ENCODE data around the gene STOX2. TPM values are rescaled to one million over a fixed set of nuclear protein-coding genes. Genes with fewer than 3 reads are reported as not detected.

The STOX2 gene
- total RNA-seq, 1 experiment from 2014 or later, result 0.20 TPM

DNA sequence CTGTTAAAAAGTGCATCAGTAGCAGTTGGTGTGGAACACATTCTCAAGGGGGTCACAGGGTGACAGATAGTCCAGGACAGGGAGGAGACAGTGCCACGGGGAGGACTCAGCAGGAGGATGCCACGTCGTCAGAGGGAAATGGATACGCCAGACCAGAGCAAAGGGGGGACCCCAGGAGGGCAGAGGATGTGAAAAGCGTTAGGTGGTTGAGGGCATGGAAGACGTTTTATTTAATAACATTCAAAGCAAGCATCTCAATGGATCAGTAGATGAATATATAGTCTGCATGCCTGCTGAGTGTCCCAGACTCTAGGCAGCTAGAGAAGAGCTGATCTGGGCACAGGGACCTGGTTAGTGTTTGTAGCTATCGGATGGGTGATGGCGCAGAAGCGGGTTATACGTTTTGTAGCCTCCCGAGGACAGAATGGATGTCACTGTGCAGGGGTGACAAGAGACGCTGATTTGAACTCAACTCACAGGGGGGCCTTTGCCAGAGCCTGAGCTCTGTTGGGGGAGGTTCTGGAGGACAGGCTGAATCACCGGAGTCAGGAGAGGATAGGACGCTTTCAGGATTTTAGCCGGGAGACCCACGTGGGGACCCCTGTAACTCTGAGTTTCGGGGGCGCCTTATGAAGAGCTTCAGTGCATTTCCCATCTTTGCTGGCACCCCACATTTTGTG lies 81.3 kb downstream of the STOX2 start:
- DNase-seq (ENCODE audit: low read depth), result no peak

DNA sequence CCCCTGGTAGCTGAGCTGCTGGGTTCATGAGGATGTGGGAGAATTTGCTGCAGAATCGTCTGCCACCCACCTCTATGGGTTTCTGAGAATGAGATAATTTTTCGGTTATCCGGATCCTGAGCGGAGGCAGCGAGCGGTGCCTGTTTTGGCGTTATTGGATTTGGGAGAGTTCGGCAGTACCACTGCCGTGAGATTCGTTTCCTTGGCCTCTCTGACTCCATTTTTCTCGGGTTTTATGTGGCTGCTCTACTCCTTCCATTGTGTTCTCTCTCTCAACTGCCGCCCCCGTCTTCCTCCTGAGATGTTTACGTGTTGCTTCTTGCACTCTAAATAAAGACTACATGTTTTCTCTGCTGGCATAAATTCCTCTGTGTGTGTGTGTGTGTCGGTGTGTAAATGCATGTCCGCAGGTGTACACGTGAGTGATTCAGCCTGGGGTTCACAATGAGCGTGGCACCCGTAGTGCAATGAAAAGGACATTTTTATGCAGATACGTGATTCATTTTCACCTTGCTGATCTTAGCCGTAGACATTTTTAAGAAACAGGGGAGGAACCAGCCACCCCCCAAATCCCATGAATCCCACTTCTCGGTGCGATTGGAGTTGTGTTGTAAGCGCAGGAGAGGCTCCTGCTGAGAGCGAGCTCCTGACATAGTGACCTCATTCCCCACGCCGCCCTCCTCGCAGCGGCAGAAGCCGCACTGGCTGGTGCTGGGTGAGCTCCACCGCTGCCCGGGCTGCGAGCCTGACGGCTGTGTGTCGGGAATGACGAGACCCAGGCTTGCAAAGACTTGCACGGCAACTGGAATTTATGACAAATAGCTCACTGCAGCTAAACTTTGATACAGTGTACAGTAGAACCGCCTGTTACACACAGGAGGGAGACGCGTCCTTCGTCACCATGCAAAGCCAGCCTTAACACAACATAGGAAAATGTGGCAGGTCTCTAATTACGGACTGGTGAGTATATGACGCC lies 82.2 kb downstream of the STOX2 start:
- DNase-seq (ENCODE audit: low read depth), result peak; percentile 72

DNA sequence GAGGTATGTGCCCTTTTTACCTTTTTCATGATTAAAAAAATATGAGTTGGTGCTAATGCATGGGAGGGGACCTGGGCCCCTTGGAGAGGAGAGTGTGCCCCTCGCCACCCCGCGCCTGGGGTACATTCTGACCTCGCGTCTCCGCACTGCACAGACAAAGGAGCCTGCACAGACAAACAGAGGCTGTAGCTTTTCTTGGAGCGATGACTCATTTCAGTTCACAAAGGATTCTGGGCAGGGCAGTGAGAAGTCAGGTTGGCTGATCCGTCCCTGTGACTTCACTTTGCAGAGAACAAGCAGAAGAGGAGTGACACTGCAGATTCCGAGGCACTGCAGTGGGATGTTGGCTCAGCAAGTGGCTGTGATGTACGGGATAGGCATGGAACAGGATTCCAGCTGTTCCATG lies 82.9 kb downstream of the STOX2 start:
- peak; percentile 83 for DNase-seq (ENCODE audit: low read depth)

DNA sequence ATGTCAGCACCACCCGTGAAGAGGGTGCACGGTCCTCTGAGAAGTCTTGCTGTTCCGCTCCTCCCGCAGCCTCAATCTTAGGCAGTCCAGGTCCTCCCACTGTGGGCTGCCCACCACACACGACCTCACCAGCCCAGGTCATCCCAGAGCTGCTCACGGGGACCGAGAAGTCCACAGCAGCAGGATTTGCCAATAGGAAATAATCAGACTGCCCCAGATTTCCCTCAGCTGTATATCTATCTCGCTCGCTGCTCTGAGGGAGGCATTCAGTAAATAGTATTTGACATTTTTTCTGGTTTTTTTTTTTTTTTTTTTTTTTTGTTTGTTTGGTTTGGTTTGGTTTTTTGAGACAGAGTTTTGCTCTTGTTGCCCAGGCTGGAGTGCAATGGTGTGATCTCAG lies 83.8 kb downstream of the STOX2 start:
- DNase-seq (ENCODE audit: low read depth), result no peak

DNA sequence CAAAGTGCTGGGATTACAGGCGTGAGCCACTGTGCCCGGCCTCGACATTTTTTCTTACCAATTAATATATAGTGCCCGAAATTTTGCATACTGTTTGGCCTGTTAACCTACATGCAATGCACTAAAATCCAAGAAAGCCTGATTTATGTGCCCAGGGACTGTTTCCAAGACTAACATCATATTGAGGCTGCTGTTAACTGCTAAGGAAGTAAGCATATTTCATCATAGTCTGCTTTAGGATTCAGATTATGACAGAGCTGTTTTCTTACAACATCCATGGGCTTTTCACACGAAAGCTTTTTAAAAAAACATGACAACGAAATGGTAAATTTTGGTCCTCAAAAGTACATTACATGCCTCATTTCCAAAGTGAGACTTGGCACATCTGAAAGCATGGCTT lies 84.4 kb downstream of the STOX2 start:
- no peak for DNase-seq (ENCODE audit: low read depth)

DNA sequence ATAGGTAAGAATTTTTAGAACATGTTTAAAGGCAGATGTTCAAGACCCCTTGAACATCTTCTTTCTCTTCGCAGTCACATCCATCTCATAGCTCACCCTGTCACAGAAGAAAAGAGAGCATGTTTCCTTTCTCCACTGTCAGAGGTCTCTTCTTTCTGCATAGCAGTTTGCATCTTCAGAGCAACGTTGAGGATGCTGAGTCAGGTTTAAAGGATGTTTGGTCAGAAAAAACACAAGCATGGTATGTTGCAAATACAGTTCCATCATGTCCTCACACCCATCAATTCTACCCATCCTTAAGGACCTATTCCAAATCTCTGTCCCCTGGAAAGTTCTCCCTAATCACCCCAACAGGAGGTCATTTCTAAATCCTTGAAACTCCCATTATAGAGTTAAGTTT lies 84.8 kb downstream of the STOX2 start:
- DNase-seq (ENCODE audit: low read depth), result no peak

DNA sequence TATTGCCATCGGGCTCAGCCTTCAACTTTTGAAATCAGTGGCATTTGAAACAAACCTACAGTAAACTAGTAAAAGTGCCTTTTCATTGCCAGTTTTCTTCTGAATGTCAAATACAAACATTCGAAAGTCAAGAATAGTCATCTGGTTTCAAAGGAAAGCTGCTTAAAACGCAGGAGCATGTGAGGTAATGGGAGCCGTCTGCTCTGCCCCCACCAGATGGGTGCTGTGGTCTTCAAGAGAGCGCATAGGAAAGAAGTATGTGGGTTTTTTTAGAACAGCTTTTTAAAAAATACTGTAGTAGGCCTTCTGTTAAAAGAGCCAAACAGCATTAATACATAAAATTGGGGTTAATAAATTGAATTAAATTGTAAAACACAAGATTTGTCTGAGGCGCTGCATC lies 88.6 kb downstream of the STOX2 start:
- no peak for DNase-seq (ENCODE audit: low read depth)

DNA sequence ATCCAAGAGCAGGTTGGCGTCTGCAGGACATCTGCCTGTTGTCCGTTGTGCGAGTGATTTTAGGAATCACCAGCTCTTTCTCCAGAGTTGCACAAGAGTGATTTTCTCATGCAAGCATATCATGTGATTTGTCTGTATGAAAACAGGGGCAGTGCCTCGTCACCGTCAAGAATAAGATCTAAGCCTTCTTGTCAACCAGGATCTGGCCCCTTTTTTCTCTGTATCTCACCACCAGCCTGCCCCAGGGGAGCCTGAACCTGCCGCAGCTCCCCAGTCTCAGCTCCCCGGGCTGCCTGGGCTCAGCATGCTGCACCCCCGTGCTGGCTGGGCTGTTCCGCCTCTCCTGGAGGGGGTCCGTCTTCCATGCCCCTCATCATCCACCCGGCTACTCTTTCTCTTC lies 90.5 kb downstream of the STOX2 start:
- DNase-seq (ENCODE audit: low read depth), result no peak

DNA sequence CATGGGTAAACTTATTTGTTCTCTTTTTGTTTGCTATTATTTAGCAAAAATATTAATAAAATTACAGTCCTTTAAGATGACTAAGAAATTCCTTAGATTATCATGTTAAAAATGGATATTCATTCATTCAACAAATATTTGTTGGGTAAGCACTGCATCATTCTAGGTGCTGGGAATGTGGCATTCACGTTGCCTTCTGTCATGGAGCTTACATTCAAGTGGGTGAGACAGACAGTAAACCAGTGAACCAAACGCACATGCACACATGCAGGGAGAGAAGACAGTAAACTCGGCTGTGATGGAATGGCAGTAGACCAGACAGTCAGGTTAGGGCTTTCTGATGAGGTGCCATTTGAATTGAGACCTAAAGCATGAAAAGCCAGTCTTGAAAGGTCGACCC lies 91.8 kb downstream of the STOX2 start:
- DNase-seq (ENCODE audit: low read depth), result no peak

DNA sequence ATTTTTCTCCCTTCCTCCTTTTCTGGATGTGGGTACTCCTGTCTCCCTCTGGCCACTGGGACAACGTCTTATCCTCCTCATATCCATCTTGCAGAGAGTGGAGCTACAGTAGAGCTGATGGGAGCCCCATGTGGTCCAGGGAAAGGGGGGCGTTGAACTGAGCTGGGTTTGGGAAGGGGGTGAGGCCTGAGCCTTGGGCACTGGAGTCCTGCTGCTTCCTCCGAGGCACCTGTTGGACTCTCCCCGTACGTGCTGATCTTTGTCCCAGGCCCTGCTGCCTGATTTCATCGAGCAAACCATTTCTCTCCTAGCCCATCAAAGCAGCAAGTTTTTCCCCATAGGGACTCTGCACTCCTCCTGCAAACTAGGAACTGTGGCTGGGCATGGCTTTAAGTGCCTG lies 94.3 kb downstream of the STOX2 start:
- DNase-seq (ENCODE audit: low read depth), result no peak

DNA sequence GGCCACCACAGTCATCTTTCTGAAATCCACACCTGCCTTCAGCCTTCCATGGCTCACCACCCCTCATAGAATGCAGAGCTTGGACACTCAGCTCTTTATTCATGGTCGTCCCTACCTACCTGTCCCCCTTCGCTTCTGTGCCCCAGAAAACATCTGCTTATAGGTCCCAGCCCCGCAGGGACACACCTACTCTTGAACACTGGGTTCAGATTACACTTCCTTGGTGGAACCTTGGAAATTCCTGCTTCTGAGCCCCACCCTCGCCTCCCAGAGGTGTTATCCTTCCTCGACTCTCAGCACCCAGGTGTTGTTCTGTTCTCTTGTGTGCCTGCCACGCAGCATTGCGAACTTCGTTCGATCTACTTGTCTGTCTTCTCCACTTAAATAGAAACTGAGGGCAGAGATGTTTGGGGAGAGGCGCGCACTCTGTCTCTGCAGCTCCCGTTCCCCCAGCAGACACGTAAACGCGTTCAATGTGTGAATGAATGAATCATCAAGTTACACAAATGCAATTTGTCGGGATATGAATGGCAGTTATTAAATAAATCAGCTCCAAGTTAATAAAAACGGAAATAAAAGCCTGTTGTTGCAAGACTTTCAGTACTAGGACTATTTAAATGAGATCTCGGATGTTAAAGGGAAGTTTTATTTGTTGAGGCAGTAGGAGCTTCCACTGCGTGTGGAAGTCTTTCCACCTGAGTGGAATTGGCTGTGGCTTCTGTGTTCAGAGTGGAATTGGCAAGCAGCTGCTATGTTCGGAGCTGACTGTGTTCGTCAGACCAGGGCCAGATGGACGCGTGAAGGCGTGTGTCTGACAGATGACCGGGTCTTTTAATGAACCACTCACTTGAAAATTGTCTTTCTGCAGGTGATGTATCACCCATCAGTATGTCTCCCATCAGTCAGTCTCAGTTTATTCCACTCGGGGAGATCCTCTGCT lies 95.6 kb downstream of the STOX2 start:
- DNase-seq (ENCODE audit: low read depth), result no peak

DNA sequence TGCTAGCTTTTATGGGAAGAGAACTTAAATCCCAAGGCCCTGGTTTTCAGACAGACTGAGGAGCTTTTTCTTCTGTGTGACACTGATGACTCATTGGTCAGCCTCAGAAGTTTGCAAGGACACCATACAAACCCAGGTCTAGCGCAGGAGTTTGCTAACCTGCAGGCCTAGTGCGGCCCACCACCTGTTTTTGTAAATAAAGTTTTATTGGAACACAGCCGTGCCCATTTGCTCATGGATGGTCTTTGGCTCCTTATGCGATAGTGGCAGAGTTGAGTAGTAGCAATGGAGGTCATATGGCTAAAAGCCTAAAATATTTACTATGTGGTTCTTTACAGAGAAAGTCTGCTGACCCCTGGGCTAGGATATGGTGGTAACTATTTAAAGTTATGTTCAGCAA lies 98.3 kb downstream of the STOX2 start:
- DNase-seq (ENCODE audit: low read depth), result no peak

DNA sequence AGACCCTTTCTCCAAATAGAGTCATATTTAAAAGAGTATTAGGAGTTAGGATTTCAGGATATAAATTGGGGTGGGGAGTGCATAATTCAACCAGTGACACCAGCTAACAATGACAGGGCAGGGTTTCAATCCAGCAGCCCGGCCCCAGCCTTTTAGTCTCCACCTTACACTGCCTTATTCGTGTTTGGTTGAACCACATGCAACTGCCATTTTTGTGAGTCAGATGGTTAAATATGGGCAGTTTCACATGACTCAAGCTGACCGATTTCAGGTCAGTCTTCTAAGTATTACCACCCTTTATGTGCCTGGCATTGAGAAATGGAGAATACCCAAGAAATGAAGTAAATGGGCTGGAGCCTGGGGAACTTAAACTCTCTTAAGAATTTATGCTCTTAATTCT lies 102.8 kb downstream of the STOX2 start:
- DNase-seq (ENCODE audit: low read depth), result peak; percentile 36

DNA sequence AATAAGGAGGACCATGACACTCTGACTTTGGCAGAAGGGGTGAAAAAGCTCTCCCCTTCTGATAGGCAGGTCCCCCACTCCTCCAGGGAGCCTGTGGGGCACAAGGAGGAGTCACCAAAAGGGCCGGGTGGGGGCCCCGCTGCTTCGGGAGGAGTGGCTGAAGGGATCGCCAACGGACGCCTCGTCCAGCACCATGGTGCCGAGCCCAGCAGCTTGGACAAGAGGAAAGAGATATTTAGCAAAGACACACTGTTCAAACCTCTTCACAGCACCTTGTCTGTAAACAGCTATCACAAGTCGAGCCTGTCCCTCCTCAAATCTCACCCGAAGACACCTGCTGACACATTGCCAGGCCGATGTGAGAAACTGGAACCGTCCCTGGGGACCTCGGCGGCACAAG lies 105.6 kb downstream of the STOX2 start:
- DNase-seq (ENCODE audit: low read depth), result no peak

DNA sequence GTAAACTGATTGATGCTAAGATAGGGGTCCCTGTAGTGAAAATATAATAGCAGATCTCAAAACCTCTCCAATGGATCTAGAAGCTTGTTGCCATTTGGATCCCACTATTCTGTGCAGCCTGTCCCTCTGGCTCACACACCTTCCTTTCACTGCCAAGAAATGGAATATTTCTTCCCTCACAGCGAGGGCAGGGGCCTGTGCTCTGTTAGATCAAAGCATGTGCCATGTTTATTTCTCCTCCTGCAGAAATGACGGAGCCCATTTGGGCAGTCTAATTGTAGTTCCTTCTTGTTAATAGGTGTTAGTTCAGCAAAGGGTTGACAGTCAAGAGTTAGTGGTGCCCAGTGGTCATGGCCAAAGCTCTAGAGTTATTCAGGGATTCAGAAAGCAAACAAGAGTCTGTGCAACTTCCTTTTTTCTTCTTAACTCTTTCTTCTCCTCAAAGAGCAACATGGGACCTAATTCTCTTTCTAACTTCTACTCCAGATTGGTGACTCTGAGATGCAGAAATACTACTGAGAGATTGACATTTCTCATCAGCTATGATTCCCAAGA lies 106.8 kb downstream of the STOX2 start:
- DNase-seq (ENCODE audit: low read depth), result no peak

DNA sequence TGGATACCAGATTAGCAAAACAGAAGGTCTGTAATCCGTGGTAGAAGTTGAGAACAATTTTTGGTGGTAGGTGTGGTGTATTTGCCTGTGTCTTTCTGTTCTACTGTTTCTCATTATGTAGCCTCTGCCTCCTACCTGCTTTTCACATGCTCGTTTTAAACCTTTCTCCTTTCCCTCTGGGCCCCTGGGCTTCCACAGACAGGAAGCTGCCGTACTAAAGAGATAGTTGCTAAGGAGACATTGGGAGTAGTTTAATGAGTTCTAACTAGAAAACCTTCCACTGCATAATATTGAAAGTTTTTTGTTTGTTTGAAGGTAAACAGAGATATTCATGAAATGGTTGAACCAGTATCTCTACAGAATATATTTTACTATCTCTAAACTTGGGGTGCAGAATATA lies 107.8 kb downstream of the STOX2 start:
- DNase-seq (ENCODE audit: low read depth), result no peak

DNA sequence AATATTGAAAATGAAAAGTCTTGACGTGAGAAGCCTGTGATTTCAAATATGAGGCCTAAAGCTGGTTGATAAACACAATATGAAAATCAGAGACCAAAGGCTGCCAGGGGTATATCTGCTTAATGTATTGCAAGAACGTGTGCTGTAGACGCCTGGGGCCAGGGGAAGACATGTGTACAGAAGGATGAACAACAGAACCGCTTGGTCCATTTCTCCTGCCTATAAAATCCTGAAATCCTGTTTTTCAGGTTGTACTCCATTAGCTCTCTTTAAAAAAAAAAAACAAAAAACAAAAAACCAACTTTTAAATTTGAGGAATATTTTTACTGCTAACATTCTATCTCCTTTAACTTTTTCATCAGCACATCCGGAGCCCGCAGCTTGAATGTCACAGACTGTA lies 109.2 kb downstream of the STOX2 start:
- no peak for DNase-seq (ENCODE audit: low read depth)

DNA sequence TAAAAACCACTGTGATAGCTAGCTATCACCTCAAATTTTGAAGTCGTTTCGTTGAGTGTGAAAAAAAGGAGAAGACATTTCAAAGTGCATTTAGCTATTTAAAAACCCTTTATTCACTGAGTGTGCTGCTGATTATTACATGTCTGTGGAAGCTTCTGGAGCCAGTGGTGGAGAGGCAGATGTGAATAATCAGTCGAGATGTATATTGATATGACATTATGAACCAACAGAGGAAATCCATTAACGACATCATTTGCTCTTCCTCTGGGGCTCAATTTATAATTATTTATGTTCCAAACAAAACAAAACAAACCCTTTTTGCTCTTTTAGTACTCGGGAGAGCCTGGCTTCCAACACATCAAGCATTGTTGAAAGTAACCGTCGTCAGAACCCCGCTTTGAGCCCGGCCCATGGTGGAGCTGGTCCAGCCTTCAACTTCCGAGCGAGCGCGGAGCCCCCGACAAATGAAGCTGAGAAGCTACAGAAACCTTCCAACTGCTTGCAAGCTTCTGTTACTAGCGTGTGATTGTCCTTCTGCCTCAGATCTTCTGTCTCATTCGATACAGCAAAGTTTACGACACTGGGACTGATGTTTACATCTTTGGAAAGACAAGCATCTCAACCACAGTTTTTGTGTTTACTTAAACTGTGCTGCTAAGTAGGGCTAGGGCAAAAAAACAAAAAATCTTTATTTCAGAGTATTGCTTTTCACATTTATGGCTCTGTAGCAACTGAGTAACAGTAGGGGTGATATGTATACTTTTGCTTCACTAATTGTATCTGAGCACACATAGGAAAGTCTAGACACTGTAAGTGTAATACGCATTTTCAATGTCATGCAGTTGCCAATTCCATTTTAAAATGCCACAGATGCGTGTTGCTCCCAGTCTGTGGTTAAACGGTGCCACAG lies 111.9 kb downstream of the STOX2 start:
- no peak for DNase-seq (ENCODE audit: low read depth)

DNA sequence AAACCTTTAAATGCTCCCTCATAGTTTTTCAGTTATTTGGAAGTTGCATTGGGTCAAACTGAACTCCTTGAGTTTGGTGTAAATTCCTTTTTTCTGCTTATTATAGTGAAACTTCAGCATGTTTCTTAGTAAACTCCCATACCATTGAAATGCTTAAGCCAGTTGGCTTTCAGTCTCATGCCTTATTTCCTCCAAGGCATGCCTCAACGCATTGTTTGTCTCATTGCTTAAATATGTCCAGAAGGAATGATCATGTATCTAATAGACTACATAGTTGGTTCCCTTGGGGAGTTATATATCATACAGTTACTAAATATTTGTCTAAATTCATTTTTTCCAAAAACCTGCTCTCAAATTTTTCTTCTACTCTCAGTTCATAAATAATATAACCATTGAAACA lies 114.0 kb downstream of the STOX2 start:
- no peak for DNase-seq (ENCODE audit: low read depth)

Measured in M059J (cell line).